ENCODE data around the gene TRIM67.

- TF ChIP-seq EP300 (IDR thresholded peaks at IDR 0.05) (no peak), POLR2A (IDR thresholded peaks at IDR 0.05) (no peak), CTCF (IDR thresholded peaks at IDR 0.05) (no peak)
Observed at GRCh38 chr1:231162970-231163829, 1.3 kb downstream of the TRIM67 start.
